CD14-positive monocyte (primary cell): ENCODE measurements around the gene FAM110C. TPM values are rescaled to one million over a fixed set of nuclear protein-coding genes. Genes with fewer than 3 reads are reported as not detected.

ENCODE experiments used
- DNase-seq, 3 donors: peaks; one replicate each; pipeline ENCODE4 v3.0.0-alpha.2; 2011 to 2022
- H2AFZ ChIP-seq: 2 replicates; pipeline ENCODE4 v1.6.0; 2012; ENCODE audit warnings: mild to moderate bottlenecking, low read depth, low read length, inconsistent platforms; ENCODE audit not compliant: insufficient read depth, poor library complexity, severe bottlenecking
- H3K27ac ChIP-seq, 2 donors: 1 replicate in 1 of 2; 2 replicates in 1 of 2; pipeline ENCODE4 v1.5.1; 2012 to 2013; ENCODE audit warnings: low read length in 2 of 2, control low read depth in 1 of 2, inconsistent platforms in 1 of 2, low read depth in 1 of 2, mild to moderate bottlenecking in 1 of 2
- H3K27me3 ChIP-seq, 2 donors: one replicate each; pipeline versions ENCODE4 v1.6.0 to v1.6.1; 2011 to 2013; ENCODE audit warnings: low read length in 2 of 2; ENCODE audit not compliant: control insufficient read depth in 2 of 2, insufficient read depth in 2 of 2
- H3K36me3 ChIP-seq, 2 donors: replicated peaks in 1 of 2; 1 replicate in 1 of 2; 2 replicates in 1 of 2; pipeline versions ENCODE4 v1.5.1 to v1.6.1; 2012 to 2013; ENCODE audit warnings: low read length in 2 of 2, control low read depth in 1 of 2, inconsistent platforms in 1 of 2, mild to moderate bottlenecking in 1 of 2; ENCODE audit not compliant: insufficient read depth in 2 of 2, control insufficient read depth in 1 of 2
- H3K4me1 ChIP-seq, 2 donors: 1 replicate in 1 of 2; 2 replicates in 1 of 2; pipeline versions ENCODE4 v1.5.1 to v1.6.1; 2012 to 2013; ENCODE audit warnings: low read length in 2 of 2, control low read depth in 1 of 2, inconsistent platforms in 1 of 2, mild to moderate bottlenecking in 1 of 2, moderate library complexity in 1 of 2; ENCODE audit not compliant: insufficient read depth in 2 of 2, control insufficient read depth in 1 of 2
- H3K4me2 ChIP-seq: replicated peaks from 2 replicates; pipeline ENCODE3; 2012; ENCODE audit warnings: low read length, moderate library complexity, mild to moderate bottlenecking; ENCODE audit not compliant: poor library complexity, severe bottlenecking; ENCODE audit errors: extremely low read depth
- H3K4me3 ChIP-seq, 3 experiments: fragments of 200-600 bp in 1 of 3; sonication (generic) in 1 of 3; replicated peaks in 1 of 3; 1 replicate in 2 of 3; 2 replicates in 1 of 3; pipeline ENCODE4 v1.5.1; 2011 to 2013; ENCODE audit warnings: low read length in 3 of 3, mild to moderate bottlenecking in 3 of 3, control low read depth in 2 of 3, low read depth in 2 of 3, inconsistent platforms in 1 of 3, moderate library complexity in 1 of 3
- H3K79me2 ChIP-seq: 2 replicates; pipeline ENCODE4 v1.6.0; 2012; ENCODE audit warnings: mild to moderate bottlenecking, control low read depth, inconsistent platforms, low read length, moderate library complexity; ENCODE audit not compliant: insufficient read depth
- H3K9ac ChIP-seq: 2 replicates; pipeline ENCODE4 v1.6.0; 2017; ENCODE audit warnings: low read length, mild to moderate bottlenecking; ENCODE audit not compliant: insufficient read depth, poor library complexity, severe bottlenecking
- H3K9me3 ChIP-seq, 2 donors: replicated peaks in 1 of 2; 1 replicate in 1 of 2; 2 replicates in 1 of 2; pipeline versions ENCODE4 v1.5.1 to v1.6.1; 2012 to 2013; ENCODE audit warnings: low read length in 2 of 2, control low read depth in 1 of 2; ENCODE audit not compliant: control insufficient read depth in 1 of 2, insufficient read depth in 1 of 2
- H4K20me1 ChIP-seq: 2 replicates; pipeline ENCODE4 v1.6.0; 2012; ENCODE audit warnings: mild to moderate bottlenecking, low read length, control low read depth, moderate library complexity; ENCODE audit not compliant: insufficient read depth
- H3K27ac Mint-ChIP-seq, 7 donors: one replicate each; pipeline ENCODE4 v1.8.0; 2020; ENCODE audit warnings: mild to moderate bottlenecking in 7 of 7, mixed read lengths in 7 of 7, moderate library complexity in 6 of 7, inconsistent platforms in 2 of 7
- H3K27me3 Mint-ChIP-seq, 3 donors: one replicate each; pipeline ENCODE4 v1.8.0; 2021 to 2022; ENCODE audit warnings: low read depth in 3 of 3, mild to moderate bottlenecking in 3 of 3, mixed read lengths in 3 of 3, moderate library complexity in 3 of 3, inconsistent platforms in 1 of 3
- H3K36me3 Mint-ChIP-seq, 2 donors: one replicate each; pipeline ENCODE4 v1.8.0; 2020; ENCODE audit warnings: mixed read lengths in 2 of 2, inconsistent platforms in 1 of 2, mild to moderate bottlenecking in 1 of 2
- H3K4me1 Mint-ChIP-seq: one replicate; pipeline ENCODE4 v1.8.0; 2020; ENCODE audit warnings: mild to moderate bottlenecking, mixed read lengths
- H3K4me3 Mint-ChIP-seq, 2 donors: one replicate each; pipeline ENCODE4 v1.8.0; 2020; ENCODE audit warnings: mild to moderate bottlenecking in 2 of 2, mixed read lengths in 2 of 2, moderate library complexity in 1 of 2
- H3K9me3 Mint-ChIP-seq, 7 donors: one replicate each; pipeline ENCODE4 v1.8.0; 2020 to 2022; ENCODE audit warnings: mixed read lengths in 7 of 7, mild to moderate bottlenecking in 6 of 7, moderate library complexity in 6 of 7, inconsistent platforms in 2 of 7
- CTCF ChIP-seq: fragments of 200-600 bp; IDR thresholded peaks from one replicate; pipeline ENCODE4 v1.8.0; 2022; ENCODE audit warnings: antibody characterized with exemption, mild to moderate bottlenecking
- WGBS: methylation state at CpG from one replicate; pipeline ENCODE4 v1.1.5; 2013; ENCODE audit warnings: missing lambda C conversion rate; ENCODE audit not compliant: insufficient coverage; 5-methylcytosine and 5-hydroxymethylcytosine counted together
- intact Hi-C, 2 donors: fragments of 100-400 bp; cut with micrococcal nuclease; formaldehyde crosslinking; loops; one replicate each; pipeline versions ENCODE4 v1.15.0 to v1.15.1; 2023
- polyA plus RNA-seq, 3 donors: library from polyadenylated mRNA; depleted of rRNA in 1 of 3; unstranded in 2 of 3; stranded (reverse) in 1 of 3; fragments of 300-500 nt in 2 of 3; fragments of >200 nt in 1 of 3; fragmentation: Illumina TruSeq in 2 of 3; gene quantifications; 1 replicate in 2 of 3; 2 replicates in 1 of 3; pipeline ENCODE4 v1.2.3, GENCODE V29; 2012 to 2021

Gene FAM110C
- polyA plus RNA-seq, 3 donors = not detected

- intact Hi-C loops = no loop called here
- Mint-ChIP-seq H3K9me3 (peaks cover 0 to 4% (median 0%) of the 10 kb centered on the region in 7 donors), H3K4me3 (no peak overlapping the region), H3K27ac (no peak overlapping the region), H3K27me3 (peaks cover 0 to 3% (median 0%) of the 10 kb centered on the region in 3 donors), H3K36me3 (no peaks in the 10 kb centered on the region), H3K4me1 (no peaks in the 10 kb centered on the region)
- no peaks in the 10 kb centered on the region for H3K36me3 ChIP-seq
- peaks cover 0 to 5% of the 10 kb centered on the region in 2 donors for H3K9me3 ChIP-seq
- WGBS = 95% methylated on average over 17 of the region's 17 CpGs
- H3K4me3 ChIP-seq = no peak overlapping the region
- no peak for DNase-seq
- no peaks in the 10 kb centered on the region for H3K79me2 ChIP-seq
- no peaks in the 10 kb centered on the region for H3K27me3 ChIP-seq
- H3K9ac ChIP-seq = no peak overlapping the region
- no peaks in the 10 kb centered on the region for H4K20me1 ChIP-seq
- H2AFZ ChIP-seq = no peak overlapping the region
- no peaks in the 10 kb centered on the region for H3K4me1 ChIP-seq
- no peak overlapping the region for H3K27ac ChIP-seq
- no peak overlapping the region for H3K4me2 ChIP-seq
- no peak for TF ChIP-seq CTCF
These were observed 20.5 kb upstream of the FAM110C start for GRCh38 chr2:66853-67252.

GRCh38 chr2:65121-65520 is 18.8 kb upstream of the FAM110C start:
- Mint-ChIP-seq H3K4me3 (no peak overlapping the region), H3K36me3 (no peaks in the 10 kb centered on the region), H3K27me3 (peaks cover 0 to 3% (median 2%) of the 10 kb centered on the region in 3 donors), H3K27ac (no peak overlapping the region), H3K9me3 (peaks cover 0 to 8% (median 4%) of the 10 kb centered on the region in 7 donors), H3K4me1 (no peaks in the 10 kb centered on the region)
- DNase-seq = no peak
- H4K20me1 ChIP-seq = no peaks in the 10 kb centered on the region
- no peaks in the 10 kb centered on the region for H3K27me3 ChIP-seq
- no peak overlapping the region for H2AFZ ChIP-seq
- H3K4me3 ChIP-seq = no peak overlapping the region
- H3K4me2 ChIP-seq = no peak overlapping the region
- H3K79me2 ChIP-seq = no peaks in the 10 kb centered on the region
- no peaks in the 10 kb centered on the region for H3K36me3 ChIP-seq
- H3K9me3 ChIP-seq = peaks cover 0 to 2% of the 10 kb centered on the region in 2 donors
- intact Hi-C loops = no loop called here
- WGBS = 17% methylated on average over 1 of the region's 4 CpGs
- TF ChIP-seq CTCF = no peak
- H3K9ac ChIP-seq = no peak overlapping the region
- H3K27ac ChIP-seq = no peak overlapping the region
- H3K4me1 ChIP-seq = no peaks in the 10 kb centered on the region
